HL-60/S4 treated with phorbol 12-myristate 13-acetate at 8.2 ng/mL for 4 days and 3 days (cell line): Measurements from ENCODE around the gene PROM1.

Experiments
- in situ Hi-C: fragments of 300-500 bp; cut with MboI; formaldehyde crosslinking; loops from 2 replicates; pipeline ENCODE4 v1.15.0; 2022; ENCODE audit warnings: low sequenced_read_pairs

The PROM1 gene, protein sequence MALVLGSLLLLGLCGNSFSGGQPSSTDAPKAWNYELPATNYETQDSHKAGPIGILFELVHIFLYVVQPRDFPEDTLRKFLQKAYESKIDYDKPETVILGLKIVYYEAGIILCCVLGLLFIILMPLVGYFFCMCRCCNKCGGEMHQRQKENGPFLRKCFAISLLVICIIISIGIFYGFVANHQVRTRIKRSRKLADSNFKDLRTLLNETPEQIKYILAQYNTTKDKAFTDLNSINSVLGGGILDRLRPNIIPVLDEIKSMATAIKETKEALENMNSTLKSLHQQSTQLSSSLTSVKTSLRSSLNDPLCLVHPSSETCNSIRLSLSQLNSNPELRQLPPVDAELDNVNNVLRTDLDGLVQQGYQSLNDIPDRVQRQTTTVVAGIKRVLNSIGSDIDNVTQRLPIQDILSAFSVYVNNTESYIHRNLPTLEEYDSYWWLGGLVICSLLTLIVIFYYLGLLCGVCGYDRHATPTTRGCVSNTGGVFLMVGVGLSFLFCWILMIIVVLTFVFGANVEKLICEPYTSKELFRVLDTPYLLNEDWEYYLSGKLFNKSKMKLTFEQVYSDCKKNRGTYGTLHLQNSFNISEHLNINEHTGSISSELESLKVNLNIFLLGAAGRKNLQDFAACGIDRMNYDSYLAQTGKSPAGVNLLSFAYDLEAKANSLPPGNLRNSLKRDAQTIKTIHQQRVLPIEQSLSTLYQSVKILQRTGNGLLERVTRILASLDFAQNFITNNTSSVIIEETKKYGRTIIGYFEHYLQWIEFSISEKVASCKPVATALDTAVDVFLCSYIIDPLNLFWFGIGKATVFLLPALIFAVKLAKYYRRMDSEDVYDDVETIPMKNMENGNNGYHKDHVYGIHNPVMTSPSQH

DNA sequence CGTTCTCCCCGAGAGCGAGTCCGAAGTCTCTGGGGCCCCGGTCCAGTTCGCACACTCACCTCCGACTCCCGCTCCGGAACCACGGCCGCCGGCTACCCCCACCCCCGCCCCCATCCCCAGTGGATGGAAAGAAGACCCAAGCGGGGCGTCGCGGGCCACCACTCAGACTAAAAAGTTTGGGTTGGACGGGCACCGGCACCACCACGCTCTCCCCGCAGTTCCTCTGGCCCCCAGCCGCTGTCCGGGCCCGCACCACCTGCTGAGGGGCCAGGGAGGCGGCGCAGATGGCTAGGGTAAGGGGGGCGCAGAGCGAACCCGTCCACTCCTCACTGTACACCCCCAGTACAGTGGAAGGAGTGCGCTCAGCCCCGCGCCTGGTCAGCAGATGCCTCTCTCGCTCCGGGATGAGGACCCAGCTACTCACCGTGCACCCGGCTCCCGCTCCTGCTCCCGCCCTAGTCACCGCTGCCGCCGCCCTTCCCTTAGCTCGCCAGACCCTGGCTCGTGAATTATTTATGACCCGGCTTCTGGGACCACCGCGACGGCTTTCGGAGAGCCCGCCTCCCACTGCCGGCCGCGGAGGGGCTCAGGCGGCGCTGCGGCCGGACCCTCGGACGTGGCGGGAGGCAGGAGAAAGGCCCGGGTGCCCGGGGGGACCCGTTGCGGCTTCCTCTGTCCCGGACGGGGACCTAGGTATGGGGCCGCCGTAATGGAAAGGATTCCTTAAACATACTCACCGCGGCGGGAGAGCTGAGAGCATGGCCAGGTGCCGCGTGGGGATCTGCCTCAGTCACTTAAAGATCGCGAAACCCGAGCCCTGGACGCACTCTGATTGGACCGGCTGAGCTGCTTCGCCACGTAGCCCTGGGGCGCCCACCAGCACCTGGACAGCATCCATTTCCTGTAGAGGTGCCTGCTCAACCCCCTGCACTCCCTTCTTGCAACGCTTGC is at the start of gene PROM1:
Gene PROM1, minus strand, starts transcription at position 783 of the 951 bp plus-strand sequence. CDS start 8,117 bp downstream, outside the sequence.
- in situ Hi-C loops, result no loop called here

DNA sequence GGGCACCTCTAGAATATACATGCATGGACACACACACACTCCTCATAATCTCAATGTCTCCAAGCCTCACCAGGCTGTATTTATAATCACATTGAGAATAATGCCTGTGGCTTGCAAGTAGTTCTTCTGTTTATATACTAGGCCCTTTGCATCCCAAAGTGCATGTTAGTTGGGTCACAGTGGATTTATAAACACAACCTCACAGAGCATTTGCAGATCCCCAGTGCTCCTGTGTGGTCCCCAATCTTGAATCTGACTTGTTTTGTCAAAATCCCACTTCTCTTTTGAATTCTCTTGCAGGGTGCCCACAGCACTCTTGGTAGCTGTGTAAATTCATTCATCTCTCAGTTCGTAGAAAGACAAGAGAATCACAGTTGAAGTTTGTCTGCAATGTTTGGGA is 49.6 kb upstream of the PROM1 start:
- in situ Hi-C loops, result no loop called here

DNA sequence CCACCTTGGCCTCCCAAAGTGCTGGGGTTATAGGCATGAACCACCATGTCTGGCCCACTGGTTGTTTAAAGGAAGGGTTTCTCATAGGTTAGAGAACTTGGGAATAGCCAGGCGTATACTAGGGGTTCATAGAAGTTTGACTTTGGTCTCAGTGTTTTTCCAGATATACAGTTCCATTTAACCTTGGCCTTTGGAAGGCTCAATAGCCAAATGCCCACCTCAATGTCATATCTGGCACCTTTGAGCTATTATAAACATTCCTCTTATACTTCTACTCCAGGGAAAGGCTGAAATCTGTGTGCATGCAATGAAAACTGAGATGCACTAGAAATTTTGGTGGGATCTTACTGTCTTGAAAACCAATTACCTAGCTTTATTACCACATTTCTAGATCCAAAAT is 47.5 kb upstream of the PROM1 start:
- in situ Hi-C loops, result no loop called here

DNA sequence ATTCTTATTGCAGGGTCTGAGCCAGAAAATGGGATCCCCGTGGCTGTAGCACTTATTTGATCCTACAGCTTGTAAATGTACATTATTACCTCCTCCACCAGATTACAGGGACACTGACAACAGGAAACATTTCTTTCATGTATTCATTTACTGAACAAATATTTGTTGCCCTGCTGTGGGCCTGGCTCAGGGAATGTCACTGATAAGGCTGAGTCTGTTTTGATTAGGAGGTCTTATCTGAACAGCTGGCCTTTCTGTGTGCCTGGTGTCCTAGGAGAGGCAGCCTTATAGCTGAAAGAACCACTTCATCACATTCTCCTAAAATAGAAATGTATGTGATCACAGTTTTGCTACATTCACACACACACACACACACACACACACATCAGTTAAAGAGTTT is 45.5 kb upstream of the PROM1 start:
- in situ Hi-C loops, result no loop called here

GRCh38 chr4:16126714-16127113 is 42.9 kb upstream of the PROM1 start:
- in situ Hi-C loops, result no loop called here

- in situ Hi-C loops, result no loop called here
Observed at GRCh38 chr4:16125571-16126445, 42.0 kb upstream of the PROM1 start.

GRCh38 chr4:16124232-16124631 is 40.4 kb upstream of the PROM1 start:
- in situ Hi-C loops, result no loop called here

- in situ Hi-C loops, result no loop called here
Observed at GRCh38 chr4:16123356-16124084, 39.7 kb upstream of the PROM1 start.

GRCh38 chr4:16122784-16123183 is 39.0 kb upstream of the PROM1 start:
- in situ Hi-C loops, result no loop called here

GRCh38 chr4:16122308-16122711 is 38.5 kb upstream of the PROM1 start:
- in situ Hi-C loops, result no loop called here

DNA sequence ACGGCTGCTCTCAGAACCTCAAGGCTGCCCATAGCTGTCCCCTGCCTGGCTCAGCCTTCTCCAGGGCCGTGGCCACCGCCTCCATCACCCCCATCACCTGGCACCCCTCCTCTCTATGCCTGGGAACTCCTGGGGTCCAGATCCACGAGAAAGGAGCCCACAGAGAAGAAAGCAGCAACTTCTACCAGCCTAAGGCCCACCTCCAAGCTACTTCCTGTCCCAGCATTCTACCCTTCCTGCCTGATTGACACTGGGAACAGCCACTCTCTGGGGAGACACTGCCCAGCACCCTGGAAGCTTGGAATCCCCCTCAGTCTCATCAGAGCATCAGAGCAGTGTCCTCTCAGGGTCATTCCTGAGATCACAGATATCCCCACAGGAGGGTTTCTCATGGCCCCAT is 36.9 kb upstream of the PROM1 start:
- in situ Hi-C loops, result no loop called here

GRCh38 chr4:16119981-16120380 is 36.2 kb upstream of the PROM1 start:
- in situ Hi-C loops, result no loop called here

DNA sequence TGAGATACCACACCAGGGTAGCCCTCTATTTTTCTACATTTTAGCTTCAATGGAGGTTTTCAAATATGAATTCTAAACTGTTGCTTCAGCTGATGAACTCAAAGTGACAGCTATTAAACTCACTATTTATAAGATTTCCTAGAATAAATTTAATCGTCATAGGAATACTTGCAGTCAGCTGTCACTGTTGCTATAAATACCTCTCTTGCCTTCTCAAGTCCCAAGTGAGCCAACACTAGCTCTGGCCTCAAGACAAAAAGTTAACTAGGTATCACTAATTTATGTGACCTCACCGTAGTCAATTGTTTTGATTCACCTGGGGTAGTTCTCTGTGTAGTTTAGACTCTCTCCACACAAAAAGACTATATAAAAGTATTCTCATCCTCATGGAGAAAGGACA is 34.3 kb upstream of the PROM1 start:
- in situ Hi-C loops, result no loop called here

GRCh38 chr4:16117164-16117563 is 33.3 kb upstream of the PROM1 start:
- in situ Hi-C loops, result no loop called here

DNA sequence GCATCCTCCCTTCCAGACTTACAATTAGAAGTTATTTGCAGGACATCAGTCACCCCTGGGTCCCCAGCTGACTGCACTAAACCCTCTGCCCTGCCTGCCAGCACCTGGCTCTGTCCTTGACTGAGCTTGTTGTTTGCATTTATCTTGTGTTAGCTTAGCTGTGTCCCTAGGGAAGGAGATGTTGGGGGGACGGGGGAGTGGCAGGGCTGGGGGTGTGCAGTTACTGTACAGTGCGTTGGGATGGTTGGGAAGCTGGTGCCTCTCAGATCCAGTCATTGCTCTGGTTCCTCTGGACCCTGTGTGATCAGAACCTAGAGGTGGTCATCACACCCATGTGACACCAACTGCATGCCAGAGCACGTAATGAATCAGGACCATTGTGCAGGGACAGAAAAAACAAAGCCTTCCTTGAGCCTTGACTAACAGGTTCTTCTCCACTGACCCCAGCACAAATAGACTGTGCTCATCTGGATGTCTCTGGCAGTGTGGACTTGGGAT is 32.7 kb upstream of the PROM1 start:
- in situ Hi-C loops, result no loop called here

- in situ Hi-C loops, result no loop called here
Observed at GRCh38 chr4:16116019-16116418, 32.2 kb upstream of the PROM1 start.

DNA sequence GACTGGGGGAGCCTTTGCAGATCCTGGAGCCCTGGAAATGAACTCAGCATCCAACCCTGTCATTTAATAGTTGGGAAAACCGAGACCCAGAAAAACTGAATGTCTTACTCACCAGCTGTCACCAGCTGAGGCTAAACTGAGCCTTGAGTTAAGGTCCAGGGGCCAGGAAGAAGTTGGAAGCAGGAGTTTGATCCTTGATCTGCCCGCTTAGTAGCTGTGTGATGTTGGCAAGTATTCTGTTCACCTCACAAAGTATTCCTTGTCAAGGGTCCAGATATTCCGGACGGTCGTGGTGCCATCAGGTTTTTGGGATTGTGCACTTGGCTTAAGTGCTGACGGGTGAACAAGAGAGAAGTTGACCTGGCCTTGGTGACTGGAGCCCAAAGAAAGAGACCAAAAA is 30.7 kb upstream of the PROM1 start:
- in situ Hi-C loops, result no loop called here

DNA sequence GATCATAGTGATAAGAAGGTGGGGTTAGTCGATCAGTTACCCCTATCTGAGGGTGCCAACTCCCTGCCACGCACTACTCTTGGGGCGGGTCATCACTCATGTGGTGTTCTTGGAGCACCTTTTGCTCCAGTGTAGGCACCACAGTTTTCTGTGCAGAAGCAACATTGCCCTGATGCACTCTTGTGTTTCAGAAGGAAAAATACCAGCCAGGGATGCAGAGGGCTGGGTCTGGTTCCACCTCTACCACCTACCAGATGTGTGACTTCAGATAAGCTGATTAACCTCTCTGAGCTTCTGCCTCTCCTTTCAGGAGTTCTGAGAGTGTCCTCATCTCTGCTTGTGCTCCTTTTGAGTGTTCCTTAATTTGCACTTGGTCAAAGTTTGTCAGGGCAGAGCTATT is 29.9 kb upstream of the PROM1 start:
- in situ Hi-C loops, result no loop called here

- in situ Hi-C loops, result no loop called here
Observed at GRCh38 chr4:16111533-16111932, 27.7 kb upstream of the PROM1 start.
